ENCODE results near the gene SLC38A9.

The SLC38A9 gene

DNA sequence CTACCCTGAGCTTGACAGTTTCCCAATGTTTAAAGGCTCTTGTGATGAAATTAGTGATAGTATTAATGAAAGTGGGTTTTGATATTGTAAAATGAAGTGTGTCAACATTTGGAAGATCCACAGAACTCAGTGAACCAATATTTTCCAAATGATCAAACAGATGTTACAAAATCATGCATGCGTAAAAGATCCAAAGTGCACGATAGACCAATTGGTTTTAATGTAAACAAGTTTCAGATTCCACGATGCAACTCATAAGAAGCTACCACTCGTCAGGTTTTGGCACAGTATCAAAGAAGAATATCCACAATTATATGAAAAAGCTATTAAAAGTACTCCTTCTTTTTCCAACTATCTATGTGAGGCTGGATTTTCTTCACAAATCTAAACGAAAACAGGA is 82.3 kb downstream of the SLC38A9 start:
- H3K36me3 ChIP-seq (ENCODE audit: insufficient read depth, low read length): no peaks in the 10 kb centered on the region
- H3K79me2 ChIP-seq (ENCODE audit: control insufficient read depth, insufficient read depth, low read length, unreplicated experiment): no peaks in the 10 kb centered on the region
- H3K27me3 ChIP-seq (ENCODE audit: insufficient read depth, low read length): no peaks in the 10 kb centered on the region
- no peak overlapping the region for H3K27ac ChIP-seq (ENCODE audit: low read depth, low read length)
- H3K4me3 ChIP-seq (ENCODE audit: low read depth, low read length): no peak overlapping the region
- peaks cover 14% of the 10 kb centered on the region for H3K4me1 ChIP-seq (ENCODE audit: control insufficient read depth, insufficient read depth, low read length, unreplicated experiment)
- no peak overlapping the region for H2AFZ ChIP-seq (ENCODE audit: low read length, unreplicated experiment)

DNA sequence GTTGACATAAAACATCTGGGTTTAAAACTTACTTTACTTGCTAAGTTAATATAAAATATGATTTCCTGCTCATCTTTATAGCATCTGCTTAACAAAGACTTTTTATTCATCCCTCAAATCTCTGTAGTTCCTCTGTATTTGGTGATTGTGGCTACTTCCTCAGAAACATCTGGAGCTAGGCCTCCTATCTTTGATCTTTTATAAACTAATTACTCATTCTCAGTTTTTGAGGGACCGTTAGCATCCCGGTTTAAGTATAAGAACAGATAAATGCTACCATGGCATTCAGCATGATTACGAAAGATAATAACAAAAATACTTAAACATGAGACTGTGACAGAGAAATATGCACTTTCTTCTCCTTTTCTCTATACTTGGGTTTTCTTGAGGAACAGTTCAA is 85.3 kb downstream of the SLC38A9 start:
- Histone ChIP-seq H3K27ac (ENCODE audit: low read depth, low read length) (no peak overlapping the region), H2AFZ (ENCODE audit: low read length, unreplicated experiment) (no peak overlapping the region), H3K27me3 (ENCODE audit: insufficient read depth, low read length) (no peaks in the 10 kb centered on the region), H3K79me2 (ENCODE audit: control insufficient read depth, insufficient read depth, low read length, unreplicated experiment) (no peaks in the 10 kb centered on the region), H3K36me3 (ENCODE audit: insufficient read depth, low read length) (no peaks in the 10 kb centered on the region), H3K4me1 (ENCODE audit: control insufficient read depth, insufficient read depth, low read length, unreplicated experiment) (no peaks in the 10 kb centered on the region), H3K4me3 (ENCODE audit: low read depth, low read length) (no peak overlapping the region)

- Histone ChIP-seq H3K4me3 (ENCODE audit: low read depth, low read length) (no peak overlapping the region), H3K4me1 (ENCODE audit: control insufficient read depth, insufficient read depth, low read length, unreplicated experiment) (no peaks in the 10 kb centered on the region), H3K27ac (ENCODE audit: low read depth, low read length) (no peak overlapping the region), H3K36me3 (ENCODE audit: insufficient read depth, low read length) (no peaks in the 10 kb centered on the region), H2AFZ (ENCODE audit: low read length, unreplicated experiment) (no peak overlapping the region), H3K79me2 (ENCODE audit: control insufficient read depth, insufficient read depth, low read length, unreplicated experiment) (no peaks in the 10 kb centered on the region), H3K27me3 (ENCODE audit: insufficient read depth, low read length) (no peaks in the 10 kb centered on the region)
These were observed 86.2 kb downstream of the SLC38A9 start for GRCh38 chr5:55625913-55626312.

- Histone ChIP-seq H3K27ac (ENCODE audit: low read depth, low read length) (no peak overlapping the region), H2AFZ (ENCODE audit: low read length, unreplicated experiment) (no peak overlapping the region), H3K27me3 (ENCODE audit: insufficient read depth, low read length) (no peaks in the 10 kb centered on the region), H3K79me2 (ENCODE audit: control insufficient read depth, insufficient read depth, low read length, unreplicated experiment) (no peaks in the 10 kb centered on the region), H3K4me3 (ENCODE audit: low read depth, low read length) (no peak overlapping the region), H3K36me3 (ENCODE audit: insufficient read depth, low read length) (no peaks in the 10 kb centered on the region), H3K4me1 (ENCODE audit: control insufficient read depth, insufficient read depth, low read length, unreplicated experiment) (no peaks in the 10 kb centered on the region)
These were observed 86.6 kb downstream of the SLC38A9 start for GRCh38 chr5:55625589-55625909.

- Histone ChIP-seq H3K27me3 (ENCODE audit: insufficient read depth, low read length) (no peaks in the 10 kb centered on the region), H3K79me2 (ENCODE audit: control insufficient read depth, insufficient read depth, low read length, unreplicated experiment) (no peaks in the 10 kb centered on the region), H3K4me3 (ENCODE audit: low read depth, low read length) (no peak overlapping the region), H2AFZ (ENCODE audit: low read length, unreplicated experiment) (no peak overlapping the region), H3K36me3 (ENCODE audit: insufficient read depth, low read length) (no peaks in the 10 kb centered on the region), H3K4me1 (ENCODE audit: control insufficient read depth, insufficient read depth, low read length, unreplicated experiment) (no peaks in the 10 kb centered on the region), H3K27ac (ENCODE audit: low read depth, low read length) (no peak overlapping the region)
These were observed 87.1 kb downstream of the SLC38A9 start for GRCh38 chr5:55624841-55625588.

- Histone ChIP-seq H3K27ac (ENCODE audit: low read depth, low read length) (no peak overlapping the region), H3K4me1 (ENCODE audit: control insufficient read depth, insufficient read depth, low read length, unreplicated experiment) (no peaks in the 10 kb centered on the region), H3K4me3 (ENCODE audit: low read depth, low read length) (no peak overlapping the region)
These were observed 88.3 kb downstream of the SLC38A9 start for GRCh38 chr5:55623789-55624188.

GRCh38 chr5:55622460-55622859 is 89.7 kb downstream of the SLC38A9 start:
- Histone ChIP-seq H3K79me2 (ENCODE audit: control insufficient read depth, insufficient read depth, low read length, unreplicated experiment) (no peaks in the 10 kb centered on the region), H3K4me1 (ENCODE audit: control insufficient read depth, insufficient read depth, low read length, unreplicated experiment) (no peaks in the 10 kb centered on the region), H3K27ac (ENCODE audit: low read depth, low read length) (no peak overlapping the region), H3K36me3 (ENCODE audit: insufficient read depth, low read length) (no peaks in the 10 kb centered on the region), H2AFZ (ENCODE audit: low read length, unreplicated experiment) (no peak overlapping the region), H3K4me3 (ENCODE audit: low read depth, low read length) (no peak overlapping the region), H3K27me3 (ENCODE audit: insufficient read depth, low read length) (no peaks in the 10 kb centered on the region)

More at GRCh38 chr5:55623789-55624188, 88.3 kb downstream of the SLC38A9 start:
- Histone ChIP-seq H3K27me3 (ENCODE audit: insufficient read depth, low read length) (no peaks in the 10 kb centered on the region), H2AFZ (ENCODE audit: low read length, unreplicated experiment) (no peak overlapping the region), H3K79me2 (ENCODE audit: control insufficient read depth, insufficient read depth, low read length, unreplicated experiment) (no peaks in the 10 kb centered on the region), H3K36me3 (ENCODE audit: insufficient read depth, low read length) (no peaks in the 10 kb centered on the region)

DNA sequence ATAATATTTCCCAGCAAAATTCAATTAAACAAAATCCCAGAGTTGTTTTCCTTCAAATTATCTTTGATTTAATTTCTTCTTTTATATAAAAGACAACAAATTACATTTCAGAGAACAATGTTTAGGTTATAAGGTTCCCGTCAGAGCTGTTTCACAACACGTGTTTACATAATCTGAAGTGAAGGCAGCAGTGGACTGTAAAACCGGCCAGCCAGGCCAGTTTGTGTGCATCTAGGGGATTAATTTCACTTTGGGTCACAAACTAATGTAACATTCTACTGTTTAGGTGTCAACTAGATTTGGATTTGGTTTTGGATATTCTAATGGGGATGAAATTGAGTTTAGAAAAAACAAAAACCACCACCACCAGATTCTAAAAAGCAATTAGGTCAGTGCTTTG is 90.9 kb downstream of the SLC38A9 start:
- Histone ChIP-seq H3K27ac (ENCODE audit: low read depth, low read length) (no peak overlapping the region), H2AFZ (ENCODE audit: low read length, unreplicated experiment) (no peak overlapping the region), H3K79me2 (ENCODE audit: control insufficient read depth, insufficient read depth, low read length, unreplicated experiment) (no peaks in the 10 kb centered on the region), H3K27me3 (ENCODE audit: insufficient read depth, low read length) (no peaks in the 10 kb centered on the region), H3K36me3 (ENCODE audit: insufficient read depth, low read length) (no peaks in the 10 kb centered on the region), H3K4me3 (ENCODE audit: low read depth, low read length) (no peak overlapping the region), H3K4me1 (ENCODE audit: control insufficient read depth, insufficient read depth, low read length, unreplicated experiment) (no peaks in the 10 kb centered on the region)

DNA sequence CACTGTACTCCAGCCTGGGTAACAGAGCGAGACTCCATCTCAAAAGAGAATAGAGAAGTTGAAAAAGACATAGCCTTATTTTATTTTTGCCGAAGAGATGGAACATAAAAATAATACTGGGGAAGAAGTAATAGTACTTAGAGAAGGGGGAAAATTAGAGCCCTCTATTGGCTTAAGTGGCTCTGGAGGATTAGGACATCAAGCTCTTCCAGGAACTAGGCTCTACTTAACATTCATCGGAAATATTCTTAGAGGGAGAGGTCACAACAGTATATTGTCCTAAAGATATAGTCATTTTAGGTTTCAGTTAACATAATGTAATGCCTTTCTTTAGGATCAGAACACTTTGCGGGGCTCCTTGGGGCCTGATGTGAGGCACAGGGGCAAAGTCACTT is 91.4 kb downstream of the SLC38A9 start:
- Histone ChIP-seq H3K36me3 (ENCODE audit: insufficient read depth, low read length) (no peaks in the 10 kb centered on the region), H3K79me2 (ENCODE audit: control insufficient read depth, insufficient read depth, low read length, unreplicated experiment) (no peaks in the 10 kb centered on the region), H3K27ac (ENCODE audit: low read depth, low read length) (no peak overlapping the region), H3K4me1 (ENCODE audit: control insufficient read depth, insufficient read depth, low read length, unreplicated experiment) (no peaks in the 10 kb centered on the region), H3K27me3 (ENCODE audit: insufficient read depth, low read length) (no peaks in the 10 kb centered on the region), H3K4me3 (ENCODE audit: low read depth, low read length) (no peak overlapping the region), H2AFZ (ENCODE audit: low read length, unreplicated experiment) (no peak overlapping the region)

- H3K36me3 ChIP-seq (ENCODE audit: insufficient read depth, low read length): no peaks in the 10 kb centered on the region
- H3K27ac ChIP-seq (ENCODE audit: low read depth, low read length): no peak overlapping the region
- H3K79me2 ChIP-seq (ENCODE audit: control insufficient read depth, insufficient read depth, low read length, unreplicated experiment): no peaks in the 10 kb centered on the region
- no peak overlapping the region for H3K4me3 ChIP-seq (ENCODE audit: low read depth, low read length)
- H3K27me3 ChIP-seq (ENCODE audit: insufficient read depth, low read length): no peaks in the 10 kb centered on the region
- no peak overlapping the region for H2AFZ ChIP-seq (ENCODE audit: low read length, unreplicated experiment)
- no peaks in the 10 kb centered on the region for H3K4me1 ChIP-seq (ENCODE audit: control insufficient read depth, insufficient read depth, low read length, unreplicated experiment)
These were observed 91.9 kb downstream of the SLC38A9 start for GRCh38 chr5:55620009-55620765.

DNA sequence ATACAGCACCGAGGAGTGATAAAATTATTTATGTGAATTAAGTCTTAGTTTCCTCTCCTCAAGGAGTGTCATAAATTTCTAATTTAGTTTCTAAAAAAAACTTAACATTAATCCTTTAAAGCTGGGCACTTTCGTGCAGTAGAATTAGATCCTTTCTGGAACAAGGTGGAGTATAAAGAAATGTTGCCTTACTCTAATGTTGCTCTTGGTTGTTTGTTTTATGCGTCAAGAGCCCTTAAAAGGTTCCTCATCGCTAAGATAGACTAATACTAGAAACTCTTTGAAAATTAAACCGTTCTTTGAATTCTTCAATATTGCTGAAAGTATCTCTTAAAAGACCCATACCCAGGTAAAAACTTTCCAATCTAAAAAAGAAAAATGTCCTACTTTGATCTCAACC is 93.8 kb downstream of the SLC38A9 start:
- Histone ChIP-seq H3K79me2 (ENCODE audit: control insufficient read depth, insufficient read depth, low read length, unreplicated experiment) (no peaks in the 10 kb centered on the region), H3K4me3 (ENCODE audit: low read depth, low read length) (no peak overlapping the region), H3K27me3 (ENCODE audit: insufficient read depth, low read length) (no peaks in the 10 kb centered on the region), H3K27ac (ENCODE audit: low read depth, low read length) (no peak overlapping the region), H3K36me3 (ENCODE audit: insufficient read depth, low read length) (no peaks in the 10 kb centered on the region), H2AFZ (ENCODE audit: low read length, unreplicated experiment) (no peak overlapping the region), H3K4me1 (ENCODE audit: control insufficient read depth, insufficient read depth, low read length, unreplicated experiment) (no peaks in the 10 kb centered on the region)

Data from ACC112 (cell line).